Tibial artery (tissue), 4 donors: ENCODE results near the gene RARRES2.

Source experiments
- DNase-seq, 2 donors: peaks; one replicate each; pipeline ENCODE4 v3.0.0-alpha.2; 2019
- H3K27ac ChIP-seq, 2 donors: fragments of 200-600 bp; sonication (generic) in 1 of 2; 1 replicate in 1 of 2; 2 replicates in 1 of 2; pipeline ENCODE4 v1.5.1; 2018 to 2019; ENCODE audit warnings: mild to moderate bottlenecking in 1 of 2
- H3K27me3 ChIP-seq, 2 donors: fragments of 200-600 bp; sonication (generic) in 1 of 2; one replicate each; pipeline versions ENCODE4 v1.5.1 to v1.6.0; 2016 to 2019
- H3K36me3 ChIP-seq, 3 donors: fragments of 200-600 bp; sonication (generic) in 2 of 3; one replicate each; pipeline ENCODE4 v1.5.1; 2016 to 2019; ENCODE audit warnings: mild to moderate bottlenecking in 2 of 3
- H3K4me1 ChIP-seq, 4 donors: fragments of 200-600 bp; sonication (generic) in 2 of 4; 1 replicate in 3 of 4; 2 replicates in 1 of 4; pipeline ENCODE4 v1.5.1; 2016 to 2019
- H3K4me3 ChIP-seq, 2 donors: fragments of 200-600 bp; sonication (generic) in 1 of 2; 1 replicate in 1 of 2; 2 replicates in 1 of 2; pipeline ENCODE4 v1.5.1; 2018 to 2019; ENCODE audit warnings: mild to moderate bottlenecking in 2 of 2
- H3K9me3 ChIP-seq, 3 donors: fragments of 200-600 bp; sonication (generic) in 1 of 3; one replicate each; pipeline ENCODE4 v1.5.1; 2016 to 2019
- CTCF ChIP-seq, 2 experiments: fragments of 200-600 bp in 1 of 2; fragments of 450-650 bp in 1 of 2; IDR thresholded peaks; one replicate each; pipeline ENCODE4 v1.5.1; 2017 to 2019; ENCODE audit warnings: antibody characterized with exemption in 2 of 2, mild to moderate bottlenecking in 1 of 2, moderate library complexity in 1 of 2
- intact Hi-C: fragments of 100-400 bp; cut with DNase I; formaldehyde crosslinking; loops from one replicate; pipeline ENCODE4 v1.15.0; 2023; ENCODE audit warnings: low total_unique reads

Gene RARRES2

GRCh38 chr7:150385302-150385723 lies 43.9 kb upstream of the RARRES2 start:
- DNase-seq, result no peak
- peaks cover 0 to 35% (median 5%) of the 10 kb centered on the region in 4 donors for H3K4me1 ChIP-seq
- H3K9me3 ChIP-seq, result no peaks in the 10 kb centered on the region
- no peak for TF ChIP-seq CTCF (IDR thresholded peaks at IDR 0.05)
- intact Hi-C loops, result no loop called here
- peaks cover 0 to 9% (median 5%) of the 10 kb centered on the region in 3 donors for H3K36me3 ChIP-seq
- no peak overlapping the region for H3K4me3 ChIP-seq
- no peak overlapping the region for H3K27ac ChIP-seq
- H3K27me3 ChIP-seq, result no peaks in the 10 kb centered on the region

- Histone ChIP-seq H3K27ac (no peak overlapping the region), H3K27me3 (no peaks in the 10 kb centered on the region), H3K4me1 (peaks cover 0 to 42% (median 8%) of the 10 kb centered on the region in 4 donors), H3K36me3 (peaks cover 0 to 4% (median 0%) of the 10 kb centered on the region in 3 donors), H3K4me3 (no peak overlapping the region), H3K9me3 (no peaks in the 10 kb centered on the region)
- no peak for TF ChIP-seq CTCF (IDR thresholded peaks at IDR 0.05)
- no peak for DNase-seq
- intact Hi-C loops, result loop anchor here (5.0 kb wide), 1 partner anchor 47 kb away; no protein-coding TSS in a partner anchor
Observed at GRCh38 chr7:150384406-150385301, 43.2 kb upstream of the RARRES2 start.

- H3K27ac ChIP-seq, result no peak overlapping the region
- peaks cover 0 to 2% (median 0%) of the 10 kb centered on the region in 3 donors for H3K36me3 ChIP-seq
- no peaks in the 10 kb centered on the region for H3K27me3 ChIP-seq
- H3K4me3 ChIP-seq, result no peak overlapping the region
- H3K9me3 ChIP-seq, result no peaks in the 10 kb centered on the region
- H3K4me1 ChIP-seq, result peaks cover 0 to 40% (median 6%) of the 10 kb centered on the region in 4 donors
- peak in 1 of 2 donors; percentile 54 for DNase-seq
- intact Hi-C loops, result loop anchor here (5.0 kb wide), 1 partner anchor 47 kb away; no protein-coding TSS in a partner anchor
- TF ChIP-seq CTCF (IDR thresholded peaks at IDR 0.05), result no peak
Observed at GRCh38 chr7:150383710-150384397, 42.4 kb upstream of the RARRES2 start.

- no peak for DNase-seq
- intact Hi-C loops, result loop anchor here (5.0 kb wide), 1 partner anchor 46 kb away; no protein-coding TSS in a partner anchor
- Histone ChIP-seq H3K9me3 (no peaks in the 10 kb centered on the region), H3K4me1 (peaks cover 0 to 39% (median 11%) of the 10 kb centered on the region in 4 donors), H3K27me3 (no peaks in the 10 kb centered on the region), H3K4me3 (no peak overlapping the region), H3K27ac (no peak overlapping the region), H3K36me3 (no peaks in the 10 kb centered on the region)
- TF ChIP-seq CTCF (IDR thresholded peaks at IDR 0.05), result no peak
Observed at GRCh38 chr7:150382844-150383225, 41.4 kb upstream of the RARRES2 start.

GRCh38 chr7:150382123-150382843 lies 40.9 kb upstream of the RARRES2 start:
- H3K36me3 ChIP-seq, result no peaks in the 10 kb centered on the region
- DNase-seq, result no peak
- intact Hi-C loops, result loop anchor here (5.0 kb wide), 1 partner anchor 45 kb away; no protein-coding TSS in a partner anchor
- no peaks in the 10 kb centered on the region for H3K27me3 ChIP-seq
- H3K9me3 ChIP-seq, result no peaks in the 10 kb centered on the region
- no peak for TF ChIP-seq CTCF (IDR thresholded peaks at IDR 0.05)
- no peak overlapping the region for H3K27ac ChIP-seq
- no peak overlapping the region for H3K4me3 ChIP-seq
- peaks cover 0 to 41% (median 11%) of the 10 kb centered on the region in 4 donors for H3K4me1 ChIP-seq
